ENCODE measurements around the gene TEPSIN. TPM values are rescaled to one million over a fixed set of nuclear protein-coding genes. Genes with fewer than 3 reads are reported as not detected.

Gene TEPSIN
- total and polyA plus RNA-seq, 2 donors (not counting 3 experiments of a cell fraction or from before 2014, with no cell fraction given), result 41.6 to 45.3 TPM

DNA sequence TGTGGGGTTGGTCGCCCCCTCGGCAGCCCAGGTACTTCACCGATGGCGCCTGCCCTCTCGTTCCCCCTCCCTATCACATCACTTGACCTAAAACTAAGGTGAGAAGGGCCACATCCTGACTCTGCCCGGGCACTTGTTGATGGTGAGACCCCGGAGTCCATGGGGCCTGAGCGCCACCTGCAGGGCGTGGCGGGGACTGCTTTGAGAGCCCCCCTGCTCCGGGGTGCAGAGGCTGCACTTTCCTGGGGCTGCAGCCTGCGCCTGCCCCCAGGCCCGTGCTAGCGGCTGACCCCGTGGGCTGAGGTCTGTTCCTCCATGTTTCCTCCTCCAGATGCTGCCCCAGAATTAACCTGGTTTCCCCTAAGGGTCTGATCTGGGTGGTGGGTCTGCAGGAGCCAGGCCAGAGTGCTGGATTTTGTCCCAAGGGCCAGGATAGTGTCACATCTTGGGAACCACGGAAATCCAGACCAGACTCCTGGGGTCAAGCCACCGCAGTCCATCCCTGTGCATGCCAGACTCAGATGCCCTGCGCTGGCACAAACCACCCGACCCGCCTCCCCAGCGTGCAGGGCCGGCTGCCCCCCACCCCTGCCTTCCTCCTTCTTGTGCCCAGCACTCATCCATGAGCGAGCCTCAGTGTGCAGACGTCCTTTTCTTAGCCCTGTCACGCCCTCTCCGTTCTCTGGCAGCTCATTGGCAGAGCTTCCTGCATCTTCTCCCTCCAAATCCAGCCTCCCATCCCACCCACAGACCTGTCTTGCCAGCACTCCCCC lies 3.0 kb upstream of the TEPSIN start:
- H3K4me2 ChIP-seq (ENCODE audit: insufficient read depth, low read length), result no peak overlapping the region
- H3K4me3 ChIP-seq (replicated peaks in 1 of 3; ENCODE audit: insufficient read depth in 1 of 3, low read depth in 1 of 3, low read length in 3 of 3), result no peak overlapping the region
- peaks cover 6% of the 10 kb centered on the region for H3K4me1 ChIP-seq (ENCODE audit: control insufficient read depth, extremely low read depth, insufficient read depth, low read length)
- BruUV-seq (replicated peaks), result no TSS peak
- DNase-seq (ENCODE audit: low read depth, low spot score), result peak; percentile 49
- no peak overlapping the region for H3K27ac ChIP-seq (ENCODE audit: insufficient read depth, low read depth, low read length)
- H3K36me3 ChIP-seq (ENCODE audit: control insufficient read depth in 2 of 2, extremely low read depth in 1 of 2, insufficient read depth in 2 of 2, low read length in 2 of 2), result peaks cover 0 to 7% of the 10 kb centered on the region in 2 experiments
- H3K9me3 ChIP-seq (replicated peaks; ENCODE audit: control insufficient read depth, insufficient read depth, low read length), result no peaks in the 10 kb centered on the region
- H3K9ac ChIP-seq (replicated peaks; ENCODE audit: extremely low read depth, insufficient read depth, low read length), result no peak overlapping the region
- H4K20me1 ChIP-seq (replicated peaks; ENCODE audit: control insufficient read depth, extremely low read depth, insufficient read depth, low read length), result no peaks in the 10 kb centered on the region
- intact Hi-C loops (cut with micrococcal nuclease) (loop anchor here (1.0 kb wide), 2 partner anchors 100 to 141 kb away; no protein-coding TSS in a partner anchor), dilution Hi-C loops (cut with MboI; ENCODE audit: extremely low pct_ligation_motif_present, low sequenced_read_pairs) (no loop called here)
- FAIRE-seq, result peak; percentile 69
- CTCF ChIA-PET, result interaction anchor here (1.0 to 1.3 kb wide), 2 partner anchors 99 to 100 kb away, joined by 3 to 5 read pairs; no protein-coding TSS in a partner anchor
- TF ChIP-seq, protein P1, sequence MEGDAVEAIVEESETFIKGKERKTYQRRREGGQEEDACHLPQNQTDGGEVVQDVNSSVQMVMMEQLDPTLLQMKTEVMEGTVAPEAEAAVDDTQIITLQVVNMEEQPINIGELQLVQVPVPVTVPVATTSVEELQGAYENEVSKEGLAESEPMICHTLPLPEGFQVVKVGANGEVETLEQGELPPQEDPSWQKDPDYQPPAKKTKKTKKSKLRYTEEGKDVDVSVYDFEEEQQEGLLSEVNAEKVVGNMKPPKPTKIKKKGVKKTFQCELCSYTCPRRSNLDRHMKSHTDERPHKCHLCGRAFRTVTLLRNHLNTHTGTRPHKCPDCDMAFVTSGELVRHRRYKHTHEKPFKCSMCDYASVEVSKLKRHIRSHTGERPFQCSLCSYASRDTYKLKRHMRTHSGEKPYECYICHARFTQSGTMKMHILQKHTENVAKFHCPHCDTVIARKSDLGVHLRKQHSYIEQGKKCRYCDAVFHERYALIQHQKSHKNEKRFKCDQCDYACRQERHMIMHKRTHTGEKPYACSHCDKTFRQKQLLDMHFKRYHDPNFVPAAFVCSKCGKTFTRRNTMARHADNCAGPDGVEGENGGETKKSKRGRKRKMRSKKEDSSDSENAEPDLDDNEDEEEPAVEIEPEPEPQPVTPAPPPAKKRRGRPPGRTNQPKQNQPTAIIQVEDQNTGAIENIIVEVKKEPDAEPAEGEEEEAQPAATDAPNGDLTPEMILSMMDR (IDR thresholded peaks at IDR 0.05; ENCODE audit: extremely low read depth in 1 of 2, insufficient read depth in 1 of 2, low read depth in 1 of 2, low read length in 2 of 2), result peak; percentile 84 to 93
- peak; percentile 19 for TF ChIP-seq POLR2AphosphoS5 (IDR thresholded peaks at IDR 0.05; ENCODE audit: insufficient read depth, low read depth, low read length)
- TF ChIP-seq JUN (IDR thresholded peaks at IDR 0.05; ENCODE audit: borderline replicate concordance, insufficient read depth, insufficient read length, low read depth), result no peak
- TF ChIP-seq GATA2 (IDR thresholded peaks at IDR 0.05; ENCODE audit: insufficient read depth, insufficient read length, low read depth, low read length), result no peak
- H3K9me1 ChIP-seq (replicated peaks; ENCODE audit: control insufficient read depth, extremely low read depth, insufficient read depth, low read length), result no peaks in the 10 kb centered on the region
- H3K79me2 ChIP-seq (ENCODE audit: control insufficient read depth, insufficient read depth, low read length), result peaks cover 20% of the 10 kb centered on the region
- H2AFZ ChIP-seq (ENCODE audit: low read depth, low read length), result no peak overlapping the region
- POLR2A ChIA-PET, result no interaction called here
- H3K27me3 ChIP-seq (ENCODE audit: control insufficient read depth in 2 of 2, insufficient read depth in 2 of 2, low read length in 2 of 2), result no peaks in the 10 kb centered on the region

Data from endothelial cell of umbilical vein (primary cell).